ENCODE results near the gene DUS3L.

DNA sequence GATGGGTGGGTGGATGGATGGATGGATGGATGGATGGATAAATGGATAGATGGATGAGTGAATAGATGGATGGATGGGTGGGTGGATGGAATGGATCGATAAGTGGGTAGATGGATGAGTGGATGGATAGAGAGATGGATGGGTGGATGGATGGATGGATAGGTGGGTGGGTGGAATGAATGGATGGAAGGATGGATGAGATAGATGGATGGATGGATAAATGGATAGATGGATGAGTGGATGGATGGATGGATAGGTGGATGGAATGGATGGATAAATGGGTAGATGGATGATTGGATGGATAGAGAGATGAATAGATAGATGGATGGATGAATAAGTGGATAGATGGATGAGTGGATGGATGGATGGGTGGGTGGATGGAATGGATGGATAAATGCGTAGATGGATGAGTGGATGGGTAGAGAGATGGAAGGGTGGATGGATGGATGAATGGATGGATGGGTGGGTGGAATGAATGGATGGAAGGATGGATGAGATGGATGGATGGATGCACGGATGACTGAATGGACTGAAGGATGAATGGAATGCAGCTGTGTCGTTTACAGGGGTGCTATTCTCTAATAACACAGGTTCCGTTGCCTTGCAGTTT lies 28.2 kb downstream of the DUS3L start:
- TF ChIP-seq GATA2 (IDR thresholded peaks at IDR 0.05; ENCODE audit: low read depth, low read length) (no peak), GATA3 (IDR thresholded peaks at IDR 0.05; ENCODE audit: low read depth, low read length) (no peak)
